ENCODE results near the gene PLK5. TPM values are rescaled to one million over a fixed set of nuclear protein-coding genes. Genes with fewer than 3 reads are reported as not detected.

PLK5 gene
- total RNA-seq, 4 donors from 2014 or later, result 0.15 TPM; not detected in 3

DNA sequence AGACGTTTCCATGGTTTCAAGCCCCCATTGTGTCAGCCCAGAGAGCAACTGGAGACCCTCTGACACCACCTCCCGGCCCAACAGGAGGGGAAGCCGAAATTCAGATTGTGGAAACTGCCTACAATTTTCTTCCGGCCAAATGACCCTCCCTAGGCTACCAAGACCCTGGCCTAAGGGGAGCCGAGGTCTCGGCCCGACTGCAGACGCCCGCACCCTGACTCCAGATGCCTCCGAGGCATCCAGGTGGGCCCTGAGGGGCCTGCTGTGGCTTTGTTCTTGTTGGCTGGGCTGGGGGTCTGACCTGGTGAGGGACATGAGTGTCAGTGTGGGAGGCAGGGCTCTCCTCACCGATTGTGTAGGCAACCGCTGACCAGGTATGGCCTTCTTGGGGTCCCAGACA lies 34.7 kb downstream of the PLK5 start:
- Histone ChIP-seq H3K4me3 (no peak overlapping the region), H3K27ac (no peak overlapping the region), H3K9me3 (no peaks in the 10 kb centered on the region), H3K27me3 (no peaks in the 10 kb centered on the region), H3K36me3 (peaks cover 0 to 25% of the 10 kb centered on the region in 2 donors), H3K4me1 (peaks cover 0 to 7% (median 0%) of the 10 kb centered on the region in 3 donors)
- TF ChIP-seq CTCF (IDR thresholded peaks at IDR 0.05) (no peak), EP300 (IDR thresholded peaks at IDR 0.05) (no peak), POLR2AphosphoS5 (IDR thresholded peaks at IDR 0.05) (no peak), POLR2A (IDR thresholded peaks at IDR 0.05) (no peak)
- no peak for ATAC-seq
- 50 to 70% methylated on average over 1 to 2 of the region's 12 CpGs for WGBS, 2 donors (ENCODE audit: low coverage in 1 of 2)

DNA sequence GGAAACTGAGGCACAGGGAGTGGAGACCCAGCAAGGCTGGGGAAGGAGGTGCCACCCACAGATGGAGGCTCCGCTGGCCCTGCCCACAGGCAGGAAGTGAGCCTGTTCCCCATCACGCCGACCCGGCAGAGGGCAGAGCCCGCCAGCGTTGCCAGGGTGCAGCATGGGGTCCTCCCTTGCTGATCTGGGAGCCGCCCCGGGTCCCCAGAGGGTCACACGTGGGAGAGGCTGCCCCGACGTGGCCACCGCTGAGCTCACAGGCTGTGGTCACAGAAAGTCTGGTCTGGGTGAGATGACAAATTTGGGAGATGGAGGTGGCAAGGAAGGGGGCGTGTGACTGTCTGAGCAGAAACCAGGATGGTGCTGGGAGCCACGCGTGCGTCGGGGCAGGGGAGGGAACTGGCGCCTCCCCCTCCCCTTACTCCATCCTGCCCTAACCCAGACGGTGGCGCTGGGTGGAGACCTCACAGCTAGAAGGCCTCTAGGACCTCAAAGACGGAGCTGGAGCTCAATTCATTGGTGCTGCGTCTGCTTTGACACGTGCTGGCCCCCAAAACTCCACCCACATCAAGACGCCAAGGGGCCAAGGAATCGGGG lies 36.5 kb downstream of the PLK5 start:
- WGBS, 2 donors (ENCODE audit: low coverage in 1 of 2), result no CpG with 5 or more reads among the region's 25 CpGs
- Histone ChIP-seq H3K4me3 (no peak overlapping the region), H3K27ac (no peak overlapping the region), H3K36me3 (peaks cover 0 to 20% of the 10 kb centered on the region in 2 donors), H3K27me3 (no peaks in the 10 kb centered on the region), H3K4me1 (peaks cover 0 to 7% (median 0%) of the 10 kb centered on the region in 3 donors), H3K9me3 (no peaks in the 10 kb centered on the region)
- no peak for TF ChIP-seq EP300 (IDR thresholded peaks at IDR 0.05)
- no peak for TF ChIP-seq CTCF (IDR thresholded peaks at IDR 0.05)
- TF ChIP-seq POLR2A (IDR thresholded peaks at IDR 0.05), result no peak
- TF ChIP-seq POLR2AphosphoS5 (IDR thresholded peaks at IDR 0.05), result no peak
- ATAC-seq, result no peak

- Histone ChIP-seq H3K9me3 (no peaks in the 10 kb centered on the region), H3K36me3 (peaks cover 0 to 10% of the 10 kb centered on the region in 2 donors), H3K27ac (no peak overlapping the region), H3K27me3 (no peaks in the 10 kb centered on the region), H3K4me3 (no peak overlapping the region), H3K4me1 (peaks cover 0 to 17% (median 6%) of the 10 kb centered on the region in 3 donors)
- 88% methylated on average over 8 of the region's 17 CpGs; no CpG with 5 or more reads in 1 of the 2 donors for WGBS, 2 donors (ENCODE audit: low coverage in 1 of 2)
- TF ChIP-seq POLR2A (IDR thresholded peaks at IDR 0.05) (no peak), POLR2AphosphoS5 (IDR thresholded peaks at IDR 0.05) (no peak), EP300 (IDR thresholded peaks at IDR 0.05) (no peak), CTCF (IDR thresholded peaks at IDR 0.05) (no peak)
- ATAC-seq, result no peak
Measured at GRCh38 chr19:1561236-1561842, 37.5 kb downstream of the PLK5 start.

- H3K4me3 ChIP-seq, result no peak overlapping the region
- TF ChIP-seq EP300 (IDR thresholded peaks at IDR 0.05) (no peak), CTCF (IDR thresholded peaks at IDR 0.05) (no peak)
- peaks cover 0 to 5% of the 10 kb centered on the region in 2 donors for H3K36me3 ChIP-seq
- ATAC-seq, result no peak
- WGBS, 2 donors (ENCODE audit: low coverage in 1 of 2), result 80% methylated on average over 1 of the region's 6 CpGs; no CpG with 5 or more reads in 1 of the 2 donors
- no peaks in the 10 kb centered on the region for H3K27me3 ChIP-seq
- H3K27ac ChIP-seq, result no peak overlapping the region
- peaks cover 0 to 28% (median 6%) of the 10 kb centered on the region in 3 donors for H3K4me1 ChIP-seq
- H3K9me3 ChIP-seq, result no peaks in the 10 kb centered on the region
Measured at GRCh38 chr19:1563251-1563650, 39.4 kb downstream of the PLK5 start.

Measured in gastroesophageal sphincter (tissue), 4 donors.